Smooth muscle cell (in vitro differentiated cells): ENCODE data around the gene NUP42. TPM values are rescaled to one million over a fixed set of nuclear protein-coding genes. Genes with fewer than 3 reads are reported as not detected.

ENCODE experiments used
- DNase-seq: peaks from one replicate; lab custom pipeline; 2025; ENCODE audit not compliant: unreplicated experiment; lab: John Stamatoyannopoulos, UW
- H2AFZ ChIP-seq: fragments of 200-600 bp; sonication (generic); 2 replicates; pipeline ENCODE4 v1.6.0; 2016; ENCODE audit warnings: antibody characterized with exemption, low read depth, mild to moderate bottlenecking
- H3F3A ChIP-seq: fragments of 200-600 bp; sonication (generic); 2 replicates; pipeline ENCODE4 v1.6.0; 2017; ENCODE audit warnings: antibody characterized with exemption, low read depth
- H3K27ac ChIP-seq: fragments of 200-600 bp; sonication (generic); 2 replicates; pipeline ENCODE4 v1.5.1; 2016; ENCODE audit warnings: low read depth, mild to moderate bottlenecking
- H3K27me3 ChIP-seq: fragments of 200-600 bp; sonication (generic); 2 replicates; pipeline ENCODE4 v1.6.1; 2016; ENCODE audit warnings: low read depth, mild to moderate bottlenecking
- H3K36me3 ChIP-seq: fragments of 200-600 bp; sonication (generic); 2 replicates; pipeline ENCODE4 v1.5.1; 2016; ENCODE audit warnings: low read depth
- H3K4me1 ChIP-seq: fragments of 200-600 bp; sonication (generic); 2 replicates; pipeline ENCODE4 v1.5.1; 2016; ENCODE audit warnings: low read depth
- H3K4me2 ChIP-seq: fragments of 200-600 bp; sonication (generic); 2 replicates; pipeline ENCODE4 v1.6.0; 2016; ENCODE audit warnings: mild to moderate bottlenecking
- H3K4me3 ChIP-seq: fragments of 200-600 bp; sonication (generic); 2 replicates; pipeline ENCODE4 v1.5.1; 2016; ENCODE audit warnings: mild to moderate bottlenecking
- H3K79me2 ChIP-seq: fragments of 200-600 bp; sonication (generic); 2 replicates; pipeline ENCODE4 v1.6.0; 2016; ENCODE audit warnings: low read depth, mild to moderate bottlenecking
- H3K9ac ChIP-seq: fragments of 200-600 bp; sonication (generic); 2 replicates; pipeline ENCODE4 v1.6.0; 2016; ENCODE audit warnings: low read depth
- H3K9me3 ChIP-seq: fragments of 200-600 bp; sonication (generic); replicated peaks from 2 replicates; pipeline ENCODE4 v1.5.1; 2016; ENCODE audit warnings: low read depth
- H4K20me1 ChIP-seq: fragments of 200-600 bp; sonication (generic); 2 replicates; pipeline ENCODE4 v1.6.0; 2016; ENCODE audit warnings: low read depth
- WGBS: methylation state at CpG from one replicate; pipeline ENCODE4 v1.1.7; 2016; ENCODE audit warnings: low lambda C conversion rate; 5-methylcytosine and 5-hydroxymethylcytosine counted together
- polyA plus RNA-seq: library from polyadenylated mRNA; unstranded; fragments of >200 nt; fragmentation: Nextera tagmentation; extraction: Ambion mirVana; gene quantifications from 2 replicates; pipeline ENCODE4 v1.2.1, GENCODE V29; 2016
- total RNA-seq: library from RNA; depleted of rRNA; stranded (reverse); fragments of >200 nt; gene quantifications from 2 replicates; pipeline ENCODE4 v1.2.3, GENCODE V29; 2014
- TF ChIP-seq, protein P1 (sequence below): fragments of 200-600 bp; sonication (generic); IDR thresholded peaks from 2 replicates; pipeline ENCODE4 v1.5.1; 2017; ENCODE audit warnings: borderline replicate concordance, mild to moderate bottlenecking, antibody characterized with exemption; ENCODE audit not compliant: insufficient read depth, poor library complexity, severe bottlenecking

NUP42 gene
- total and polyA plus RNA-seq, 2 experiments from 2014 or later = 16.4 to 18.1 TPM

DNA sequence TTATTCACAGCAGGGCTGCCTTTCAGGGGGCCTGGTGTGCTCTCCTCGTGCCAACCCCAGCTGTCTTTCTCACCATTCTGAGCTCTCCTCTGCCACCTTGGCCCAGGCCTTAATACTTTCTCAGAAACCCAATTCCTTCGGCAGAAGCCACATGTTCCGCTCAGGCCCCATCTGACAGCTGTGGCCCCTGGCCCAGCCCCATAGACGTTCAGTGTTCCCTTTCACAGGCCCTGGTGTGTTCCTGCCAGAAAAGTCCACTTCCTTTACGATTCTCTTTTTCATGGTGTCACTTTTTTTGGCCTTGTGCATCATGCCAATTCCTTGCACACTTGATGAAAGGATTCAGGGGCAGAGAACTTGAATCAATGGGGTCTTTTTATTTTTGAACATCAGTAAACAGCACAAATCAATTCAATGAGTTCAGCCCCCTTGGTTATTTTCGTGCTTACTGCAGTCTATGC is 48.8 kb downstream of the NUP42 start:
- no peak overlapping the region for H2AFZ ChIP-seq
- H4K20me1 ChIP-seq = no peaks in the 10 kb centered on the region
- H3K9ac ChIP-seq = no peak overlapping the region
- no peaks in the 10 kb centered on the region for H3K4me1 ChIP-seq
- H3K4me2 ChIP-seq = no peak overlapping the region
- H3K27ac ChIP-seq = no peak overlapping the region
- DNase-seq = no peak
- no peaks in the 10 kb centered on the region for H3K79me2 ChIP-seq
- no peaks in the 10 kb centered on the region for H3K9me3 ChIP-seq
- no peaks in the 10 kb centered on the region for H3K27me3 ChIP-seq
- no peaks in the 10 kb centered on the region for H3F3A ChIP-seq
- no peak overlapping the region for H3K4me3 ChIP-seq
- 85% methylated on average over 6 of the region's 6 CpGs for WGBS
- TF ChIP-seq, protein P1, sequence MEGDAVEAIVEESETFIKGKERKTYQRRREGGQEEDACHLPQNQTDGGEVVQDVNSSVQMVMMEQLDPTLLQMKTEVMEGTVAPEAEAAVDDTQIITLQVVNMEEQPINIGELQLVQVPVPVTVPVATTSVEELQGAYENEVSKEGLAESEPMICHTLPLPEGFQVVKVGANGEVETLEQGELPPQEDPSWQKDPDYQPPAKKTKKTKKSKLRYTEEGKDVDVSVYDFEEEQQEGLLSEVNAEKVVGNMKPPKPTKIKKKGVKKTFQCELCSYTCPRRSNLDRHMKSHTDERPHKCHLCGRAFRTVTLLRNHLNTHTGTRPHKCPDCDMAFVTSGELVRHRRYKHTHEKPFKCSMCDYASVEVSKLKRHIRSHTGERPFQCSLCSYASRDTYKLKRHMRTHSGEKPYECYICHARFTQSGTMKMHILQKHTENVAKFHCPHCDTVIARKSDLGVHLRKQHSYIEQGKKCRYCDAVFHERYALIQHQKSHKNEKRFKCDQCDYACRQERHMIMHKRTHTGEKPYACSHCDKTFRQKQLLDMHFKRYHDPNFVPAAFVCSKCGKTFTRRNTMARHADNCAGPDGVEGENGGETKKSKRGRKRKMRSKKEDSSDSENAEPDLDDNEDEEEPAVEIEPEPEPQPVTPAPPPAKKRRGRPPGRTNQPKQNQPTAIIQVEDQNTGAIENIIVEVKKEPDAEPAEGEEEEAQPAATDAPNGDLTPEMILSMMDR = no peak
- H3K36me3 ChIP-seq = no peaks in the 10 kb centered on the region

DNA sequence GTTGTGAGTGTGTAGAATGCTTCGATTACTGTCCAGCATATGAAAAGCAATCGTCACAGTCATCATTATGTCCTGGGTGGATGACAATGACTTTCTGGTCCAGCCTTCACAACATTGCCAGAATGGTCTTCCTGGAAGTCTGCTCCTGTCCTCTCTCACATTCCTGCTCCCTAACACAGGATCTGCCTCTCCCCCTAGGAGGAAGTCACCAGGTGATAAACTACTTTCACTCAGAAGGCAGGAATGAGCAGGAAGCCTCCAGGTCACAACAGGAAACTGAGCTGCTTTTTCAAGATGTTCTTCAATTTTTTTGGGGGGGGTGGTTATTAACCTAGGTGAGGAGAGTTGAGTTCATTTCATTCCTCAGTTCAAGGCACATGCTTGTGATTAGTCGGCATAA is 51.1 kb downstream of the NUP42 start:
- H4K20me1 ChIP-seq = no peaks in the 10 kb centered on the region
- H3K4me1 ChIP-seq = no peaks in the 10 kb centered on the region
- H3K79me2 ChIP-seq = no peaks in the 10 kb centered on the region
- no peaks in the 10 kb centered on the region for H3K9me3 ChIP-seq
- DNase-seq = no peak
- no peak overlapping the region for H3K4me2 ChIP-seq
- H3K9ac ChIP-seq = no peak overlapping the region
- TF ChIP-seq, protein P1 = no peak
- H3K27me3 ChIP-seq = no peaks in the 10 kb centered on the region
- no peak overlapping the region for H2AFZ ChIP-seq
- 91% methylated on average over 3 of the region's 3 CpGs for WGBS
- H3K4me3 ChIP-seq = no peak overlapping the region
- H3K27ac ChIP-seq = no peak overlapping the region
- no peaks in the 10 kb centered on the region for H3K36me3 ChIP-seq
- H3F3A ChIP-seq = no peaks in the 10 kb centered on the region

DNA sequence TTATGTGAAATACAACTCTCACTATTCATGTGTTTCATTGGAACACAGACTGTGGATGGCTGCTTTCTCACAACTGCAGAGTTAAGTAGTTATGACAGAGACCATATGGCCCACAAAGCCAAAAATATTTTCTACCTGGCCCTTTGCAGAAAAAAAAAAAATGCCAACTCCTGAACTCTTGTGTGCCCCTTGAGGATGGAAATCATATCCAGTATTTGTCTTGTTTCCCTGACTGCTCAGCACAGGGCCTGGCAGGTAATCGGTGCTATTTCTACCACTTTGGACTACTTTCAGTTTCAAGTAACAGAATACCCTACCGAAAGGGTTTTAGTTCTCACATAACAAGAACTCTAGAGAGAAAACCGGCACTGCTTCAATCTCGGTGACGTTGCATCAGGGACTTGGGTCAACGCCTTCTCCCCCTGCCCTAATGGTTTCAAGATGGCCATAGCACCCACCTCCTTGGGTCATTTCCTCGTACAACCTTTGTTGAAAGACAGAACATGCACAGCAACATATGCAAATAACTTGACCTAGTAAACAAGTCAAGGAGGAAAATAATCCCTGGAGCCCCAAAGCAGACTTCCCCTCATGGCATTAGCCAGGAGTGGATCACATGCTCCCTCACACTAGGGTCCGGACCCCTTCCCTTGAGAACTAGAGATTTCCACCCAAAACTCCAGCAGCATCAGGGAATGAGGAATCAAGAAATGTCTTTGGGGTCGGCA is 52.9 kb downstream of the NUP42 start:
- H3K9me3 ChIP-seq = no peaks in the 10 kb centered on the region
- 92% methylated on average over 9 of the region's 9 CpGs for WGBS
- no peaks in the 10 kb centered on the region for H4K20me1 ChIP-seq
- H3K4me1 ChIP-seq = no peaks in the 10 kb centered on the region
- no peaks in the 10 kb centered on the region for H3K27me3 ChIP-seq
- no peak overlapping the region for H3K4me2 ChIP-seq
- DNase-seq = no peak
- no peak overlapping the region for H3K4me3 ChIP-seq
- H3F3A ChIP-seq = no peaks in the 10 kb centered on the region
- H3K9ac ChIP-seq = no peak overlapping the region
- no peak overlapping the region for H2AFZ ChIP-seq
- no peak overlapping the region for H3K27ac ChIP-seq
- no peaks in the 10 kb centered on the region for H3K79me2 ChIP-seq
- no peaks in the 10 kb centered on the region for H3K36me3 ChIP-seq
- TF ChIP-seq, protein P1 = no peak

DNA sequence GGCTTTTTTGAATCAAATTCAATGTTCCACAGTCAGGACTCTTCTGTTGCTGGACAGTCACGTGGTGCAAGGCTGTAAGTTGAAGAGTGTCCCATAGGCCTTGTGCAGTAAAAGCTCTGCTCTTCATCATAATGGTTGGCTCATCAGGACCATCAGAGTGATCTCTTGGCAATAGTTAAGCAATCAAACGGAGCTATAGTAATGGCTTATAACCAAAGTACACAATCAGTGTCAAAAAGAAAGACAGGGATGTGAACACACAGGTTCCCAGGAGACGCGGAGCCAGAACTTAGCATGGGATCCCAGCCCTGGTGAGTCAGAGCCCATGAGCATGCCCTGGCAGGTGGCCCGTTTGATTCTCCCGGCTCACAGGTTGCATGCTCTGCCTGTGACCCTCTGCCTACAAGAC is 54.0 kb downstream of the NUP42 start:
- H3K4me1 ChIP-seq = no peaks in the 10 kb centered on the region
- no peak overlapping the region for H3K4me2 ChIP-seq
- no peaks in the 10 kb centered on the region for H3K9me3 ChIP-seq
- H4K20me1 ChIP-seq = no peaks in the 10 kb centered on the region
- no peaks in the 10 kb centered on the region for H3K79me2 ChIP-seq
- WGBS = 76% methylated on average over 6 of the region's 6 CpGs
- H3K36me3 ChIP-seq = no peaks in the 10 kb centered on the region
- no peak overlapping the region for H3K27ac ChIP-seq
- no peak for DNase-seq
- H3K9ac ChIP-seq = no peak overlapping the region
- no peaks in the 10 kb centered on the region for H3K27me3 ChIP-seq
- H3F3A ChIP-seq = no peaks in the 10 kb centered on the region
- TF ChIP-seq, protein P1 = no peak
- no peak overlapping the region for H2AFZ ChIP-seq
- no peak overlapping the region for H3K4me3 ChIP-seq
